GM23248 (cell line): Measurements from ENCODE around the gene FBXO47. TPM values are rescaled to one million over a fixed set of nuclear protein-coding genes. Genes with fewer than 3 reads are reported as not detected.

Experiments used
- DNase-seq: peaks from one replicate; pipeline ENCODE4 v3.0.0-alpha.2; 2015
- H2AFZ ChIP-seq: fragments of 200-600 bp; sonication (generic); 2 replicates; pipeline ENCODE4 v1.6.1; 2016; ENCODE audit warnings: antibody characterized with exemption
- H3F3A ChIP-seq: fragments of 200-600 bp; sonication (generic); 2 replicates; pipeline ENCODE4 v1.6.1; 2016; ENCODE audit warnings: mild to moderate bottlenecking, antibody characterized with exemption, mixed run types; ENCODE audit not compliant: insufficient read depth
- H3K27ac ChIP-seq: fragments of 200-600 bp; sonication (generic); 2 replicates; pipeline ENCODE4 v1.5.1; 2016; ENCODE audit warnings: mild to moderate bottlenecking
- H3K27me3 ChIP-seq: fragments of 200-600 bp; sonication (generic); replicated peaks from 2 replicates; pipeline ENCODE4 v1.6.1; 2016; ENCODE audit warnings: mild to moderate bottlenecking; ENCODE audit not compliant: insufficient read depth
- H3K36me3 ChIP-seq: fragments of 200-600 bp; sonication (generic); 2 replicates; pipeline ENCODE4 v1.6.1; 2016; ENCODE audit warnings: low read depth, mild to moderate bottlenecking
- H3K4me1 ChIP-seq: fragments of 200-600 bp; sonication (generic); 2 replicates; pipeline ENCODE4 v1.6.1; 2016; ENCODE audit warnings: mild to moderate bottlenecking; ENCODE audit not compliant: insufficient read depth
- H3K4me2 ChIP-seq: fragments of 200-600 bp; sonication (generic); one replicate; pipeline ENCODE4 v1.6.1; 2016; ENCODE audit warnings: mild to moderate bottlenecking; ENCODE audit not compliant: unreplicated experiment
- H3K4me3 ChIP-seq: fragments of 200-600 bp; sonication (generic); 2 replicates; pipeline ENCODE4 v1.5.1; 2016; ENCODE audit warnings: mild to moderate bottlenecking
- H3K79me2 ChIP-seq: fragments of 200-600 bp; sonication (generic); 2 replicates; pipeline ENCODE4 v1.6.1; 2016; ENCODE audit warnings: mild to moderate bottlenecking; ENCODE audit not compliant: insufficient read depth
- H3K9ac ChIP-seq: fragments of 200-600 bp; sonication (generic); 2 replicates; pipeline ENCODE4 v1.6.1; 2016; ENCODE audit warnings: mild to moderate bottlenecking
- H3K9me2 ChIP-seq: fragments of 200-600 bp; sonication (generic); 2 replicates; pipeline ENCODE4 v1.6.1; 2016; ENCODE audit warnings: mixed run types, mild to moderate bottlenecking, moderate library complexity; ENCODE audit not compliant: insufficient read depth
- H3K9me3 ChIP-seq: fragments of 200-600 bp; sonication (generic); one replicate; pipeline ENCODE4 v1.6.1; 2017; ENCODE audit warnings: low read depth
- H4K20me1 ChIP-seq: fragments of 200-600 bp; sonication (generic); 2 replicates; pipeline ENCODE4 v1.6.0; 2016; ENCODE audit not compliant: insufficient read depth
- EZH2 ChIP-seq: fragments of 200-600 bp; sonication (generic); IDR thresholded peaks from 2 replicates; pipeline ENCODE4 v1.6.1; 2018; ENCODE audit warnings: antibody characterized with exemption, mild to moderate bottlenecking; ENCODE audit not compliant: insufficient read depth, poor library complexity, severe bottlenecking
- EZH2phosphoT487 ChIP-seq: fragments of 200-600 bp; sonication (generic); IDR thresholded peaks from 2 replicates; pipeline ENCODE4 v1.6.1; 2018; ENCODE audit warnings: antibody characterized with exemption, moderate library complexity, mild to moderate bottlenecking, low read depth; ENCODE audit not compliant: insufficient read depth
- WGBS, 2 experiments: methylation state at CpG; one replicate each; pipeline ENCODE4 v1.1.6; 2015 to 2017; ENCODE audit warnings: low lambda C conversion rate in 2 of 2, low coverage in 1 of 2; ENCODE audit errors: missing lambda C conversion rate in 2 of 2; 5-methylcytosine and 5-hydroxymethylcytosine counted together
- in situ Hi-C: fragments of 300-500 bp; cut with MboI; formaldehyde crosslinking; loops from 2 replicates; pipeline ENCODE4 v1.15.0; 2020
- polyA plus RNA-seq: library from polyadenylated mRNA; unstranded; fragments of >200 nt; fragmentation: Nextera tagmentation; extraction: Ambion mirVana; gene quantifications from 2 replicates; pipeline ENCODE4 v1.2.1, GENCODE V29; 2016
- total RNA-seq: library from RNA; depleted of rRNA; stranded (reverse); fragments of >200 nt; shearing (Covaris generic); gene quantifications from 2 replicates; pipeline ENCODE4 v1.2.3, GENCODE V29; 2014

Gene FBXO47
- total and polyA plus RNA-seq, 2 experiments from 2014 or later: under 0.01 TPM; not detected in 1

DNA sequence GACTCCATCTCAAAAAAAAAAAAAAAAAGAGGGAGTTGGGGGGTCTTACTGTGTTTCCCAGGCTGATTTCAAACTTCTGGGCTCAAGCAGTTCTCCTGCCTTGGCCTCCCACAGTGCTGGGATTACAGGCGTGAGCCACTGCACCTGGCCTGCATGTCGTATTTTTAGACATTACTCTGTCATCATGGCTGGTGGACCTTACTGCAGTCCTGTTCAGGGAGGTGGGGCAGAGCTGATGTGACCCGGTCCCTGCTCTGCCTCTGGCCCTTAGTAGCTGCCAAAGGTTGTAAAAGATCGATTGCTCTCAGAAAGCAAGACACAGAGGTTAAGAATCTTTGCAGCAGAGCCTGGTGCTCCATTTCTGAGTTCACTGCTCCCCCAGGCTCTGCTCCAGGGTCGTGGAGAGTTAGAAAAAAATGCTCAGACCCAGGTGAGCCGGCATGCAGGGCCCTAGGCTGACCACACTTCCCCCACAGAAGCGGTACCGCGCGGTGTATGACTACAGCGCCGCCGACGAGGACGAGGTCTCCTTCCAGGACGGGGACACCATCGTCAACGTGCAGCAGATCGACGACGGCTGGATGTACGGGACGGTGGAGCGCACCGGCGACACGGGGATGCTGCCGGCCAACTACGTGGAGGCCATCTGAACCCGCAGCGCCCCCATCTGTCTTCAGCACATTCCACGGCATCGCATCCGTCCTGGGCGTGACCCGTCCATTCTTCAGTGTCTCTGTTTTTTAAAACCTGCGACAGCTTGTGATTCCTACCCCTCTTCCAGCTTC, 48.9 kb downstream of the FBXO47 start:
- WGBS, 2 experiments: 84 to 87% methylated on average over 37 of the region's 37 CpGs
- H3K9ac ChIP-seq: no peak overlapping the region
- no peak overlapping the region for H3K27ac ChIP-seq
- H3K4me3 ChIP-seq: no peak overlapping the region
- no peaks in the 10 kb centered on the region for H3K4me1 ChIP-seq
- H3K79me2 ChIP-seq: peaks cover 39% of the 10 kb centered on the region
- peaks cover 53% of the 10 kb centered on the region for H3K36me3 ChIP-seq
- DNase-seq: no peak
- no peak overlapping the region for H3K4me2 ChIP-seq
- H3F3A ChIP-seq: peaks cover 50% of the 10 kb centered on the region
- H2AFZ ChIP-seq: no peak overlapping the region
- no peaks in the 10 kb centered on the region for H3K27me3 ChIP-seq
- H4K20me1 ChIP-seq: no peaks in the 10 kb centered on the region
- TF ChIP-seq EZH2: no peak
- TF ChIP-seq EZH2phosphoT487: no peak
- H3K9me3 ChIP-seq: no peaks in the 10 kb centered on the region
- no peaks in the 10 kb centered on the region for H3K9me2 ChIP-seq
- in situ Hi-C loops: no loop called here

DNA sequence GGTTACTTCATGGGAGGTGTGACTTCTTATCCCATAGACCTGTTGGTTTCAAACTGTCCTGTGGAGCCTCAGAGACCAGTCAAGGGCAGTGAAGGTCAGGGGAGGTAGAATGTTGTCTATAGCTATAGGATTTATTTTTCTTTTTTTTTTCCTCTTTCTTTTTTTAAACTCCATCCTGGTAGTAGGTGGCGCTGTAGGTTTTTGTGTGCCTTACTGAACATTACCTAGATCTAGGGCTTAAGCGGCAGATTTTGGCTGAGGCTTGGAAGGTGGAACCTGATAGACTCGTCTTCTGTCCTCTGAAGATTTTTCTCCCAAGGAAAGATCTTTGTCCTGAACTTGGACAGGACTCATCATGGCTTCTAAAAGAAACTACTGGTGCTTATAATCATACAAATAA, 49.9 kb downstream of the FBXO47 start:
- H3K79me2 ChIP-seq: peaks cover 49% of the 10 kb centered on the region
- no peak for TF ChIP-seq EZH2phosphoT487
- TF ChIP-seq EZH2: no peak
- H4K20me1 ChIP-seq: no peaks in the 10 kb centered on the region
- H3K4me2 ChIP-seq: no peak overlapping the region
- no peak overlapping the region for H3K27ac ChIP-seq
- H3K27me3 ChIP-seq: no peaks in the 10 kb centered on the region
- H3K9ac ChIP-seq: no peak overlapping the region
- H3K4me3 ChIP-seq: no peak overlapping the region
- H3F3A ChIP-seq: peaks cover 43% of the 10 kb centered on the region
- no peak overlapping the region for H2AFZ ChIP-seq
- H3K9me3 ChIP-seq: no peaks in the 10 kb centered on the region
- H3K4me1 ChIP-seq: no peaks in the 10 kb centered on the region
- H3K36me3 ChIP-seq: peaks cover 54% of the 10 kb centered on the region
- in situ Hi-C loops: no loop called here
- 98 to 99% methylated on average over 3 of the region's 3 CpGs for WGBS, 2 experiments
- DNase-seq: no peak
- H3K9me2 ChIP-seq: no peaks in the 10 kb centered on the region

DNA sequence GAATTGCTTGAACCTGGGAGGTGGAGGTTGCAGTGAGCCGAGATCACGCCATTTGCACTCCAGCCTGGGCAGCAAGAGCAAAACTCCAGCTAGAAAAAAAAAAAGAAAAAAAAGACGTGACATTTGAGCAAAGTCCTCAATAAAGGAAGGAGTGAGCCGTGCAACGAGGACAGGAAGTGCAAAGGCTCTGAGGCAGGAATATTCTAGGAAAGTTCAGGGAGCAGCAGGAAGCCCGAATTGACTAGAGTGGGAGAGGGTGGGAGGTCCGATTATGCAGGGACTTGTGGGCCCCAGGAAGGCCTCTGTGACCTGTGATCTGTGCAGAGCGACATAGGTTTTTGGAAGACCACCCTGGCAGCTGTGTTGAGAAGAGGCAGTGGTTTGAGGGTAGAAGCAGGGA, 50.4 kb downstream of the FBXO47 start:
- H3F3A ChIP-seq: peaks cover 38% of the 10 kb centered on the region
- H4K20me1 ChIP-seq: no peaks in the 10 kb centered on the region
- H3K36me3 ChIP-seq: peaks cover 54% of the 10 kb centered on the region
- no peak overlapping the region for H3K27ac ChIP-seq
- TF ChIP-seq EZH2 (no peak), EZH2phosphoT487 (no peak)
- no peak overlapping the region for H3K9ac ChIP-seq
- no peak overlapping the region for H3K4me3 ChIP-seq
- H3K4me1 ChIP-seq: no peaks in the 10 kb centered on the region
- peaks cover 54% of the 10 kb centered on the region for H3K79me2 ChIP-seq
- no peak for DNase-seq
- H3K9me3 ChIP-seq: no peaks in the 10 kb centered on the region
- no peaks in the 10 kb centered on the region for H3K9me2 ChIP-seq
- H3K27me3 ChIP-seq: no peaks in the 10 kb centered on the region
- in situ Hi-C loops: no loop called here
- no peak overlapping the region for H2AFZ ChIP-seq
- WGBS, 2 experiments: 84 to 88% methylated on average over 8 of the region's 8 CpGs
- no peak overlapping the region for H3K4me2 ChIP-seq

DNA sequence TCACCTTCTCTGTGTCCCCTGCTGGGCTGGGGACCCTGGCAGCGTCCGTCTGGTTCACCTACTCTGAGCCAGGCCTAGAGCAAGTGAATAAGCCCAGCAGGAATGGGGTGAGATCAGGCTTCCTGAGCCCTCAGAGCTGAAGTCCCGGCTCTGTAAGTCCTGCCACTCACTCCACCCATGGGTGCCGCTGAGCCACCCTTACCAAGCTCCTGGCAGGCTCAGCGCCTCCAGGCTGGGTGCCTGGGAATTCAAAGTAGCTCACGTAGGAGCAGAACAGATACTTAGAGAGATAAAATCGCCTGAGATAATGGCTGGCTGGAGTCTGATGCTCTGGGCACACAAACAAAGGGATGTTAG, 51.6 kb downstream of the FBXO47 start:
- no peak for DNase-seq
- Histone ChIP-seq H3F3A (peaks cover 27% of the 10 kb centered on the region), H3K27me3 (no peaks in the 10 kb centered on the region), H3K4me3 (no peak overlapping the region), H3K79me2 (peaks cover 66% of the 10 kb centered on the region), H4K20me1 (no peaks in the 10 kb centered on the region), H3K27ac (no peak overlapping the region), H3K36me3 (peaks cover 46% of the 10 kb centered on the region), H3K9me3 (no peaks in the 10 kb centered on the region), H3K4me1 (no peaks in the 10 kb centered on the region), H3K9me2 (no peaks in the 10 kb centered on the region), H2AFZ (no peak overlapping the region), H3K4me2 (no peak overlapping the region), H3K9ac (no peak overlapping the region)
- 90 to 91% methylated on average over 7 of the region's 7 CpGs for WGBS, 2 experiments
- TF ChIP-seq EZH2 (no peak), EZH2phosphoT487 (no peak)
- in situ Hi-C loops: no loop called here
